Activated CD4-positive, alpha-beta T cell treated with anti-CD3 and anti-CD28 coated beads, Interleukin-2, amount 10 ng/mL, durations not matched to agents 7 days and 5 days (primary cell): ENCODE data around the gene SHC1. TPM values are rescaled to one million over a fixed set of nuclear protein-coding genes. Genes with fewer than 3 reads are reported as not detected.
A peak's percentile ranks its signal among the peaks of the same experiment; 100 is the strongest.

Source experiments
- CTCF ChIA-PET: fragments of 350-600 bp; sonication (Branson Sonifier 250); formaldehyde crosslinking; loops from one replicate; lab custom pipeline; 2021; ENCODE audit warnings: antibody characterized with exemption; lab: Charles Lee
- POLR2A ChIA-PET: fragments of 350-600 bp; sonication (Branson Sonifier 250); formaldehyde crosslinking; loops from one replicate; lab custom pipeline; 2021; ENCODE audit warnings: antibody characterized with exemption; lab: Charles Lee
- DNase-seq: peaks from one replicate; pipeline ENCODE4 v3.0.0-alpha.2; 2020
- H3K27ac Mint-ChIP-seq: one replicate; pipeline ENCODE4 v1.8.0; 2021; ENCODE audit warnings: mild to moderate bottlenecking, moderate library complexity, mixed read lengths
- H3K27me3 Mint-ChIP-seq: one replicate; pipeline ENCODE4 v1.8.0; 2021; ENCODE audit warnings: mixed read lengths
- H3K36me3 Mint-ChIP-seq: one replicate; pipeline ENCODE4 v1.8.0; 2021; ENCODE audit warnings: low read depth, mixed read lengths
- H3K4me1 Mint-ChIP-seq: one replicate; pipeline ENCODE4 v1.8.0; 2021; ENCODE audit warnings: mixed read lengths
- H3K4me3 Mint-ChIP-seq: one replicate; pipeline ENCODE4 v1.8.0; 2021; ENCODE audit warnings: mild to moderate bottlenecking, moderate library complexity, mixed read lengths
- H3K9me3 Mint-ChIP-seq: one replicate; pipeline ENCODE4 v1.8.0; 2021; ENCODE audit warnings: mixed read lengths
- total RNA-seq, 2 experiments: library from RNA; stranded (reverse); gene quantifications; one replicate each; pipeline ENCODE4 v1.2.3, GENCODE V29; 2021

The SHC1 gene
- total RNA-seq, 2 experiments from 2014 or later: 75.1 to 104 TPM

- no peak overlapping the region for H3K4me3 Mint-ChIP-seq
- H3K36me3 Mint-ChIP-seq: peaks cover 33% of the 10 kb centered on the region
- DNase-seq: peak; percentile 97
- ChIA-PET POLR2A (interaction anchor here (0.5 to 1.6 kb wide), 3 partner anchors 13 to 20 kb away, joined by 3 to 6 read pairs (median 5); partner anchors contain the start of gene PYGO2), CTCF (interaction anchor here (1.2 to 6.4 kb wide), 5 partner anchors 8 to 110 kb away, joined by 3 to 26 read pairs (median 9); partner anchors contain the start of genes FLAD1, PBXIP1 and PYGO2)
- H3K9me3 Mint-ChIP-seq: no peaks in the 10 kb centered on the region
- H3K4me1 Mint-ChIP-seq: peaks cover 39% of the 10 kb centered on the region
- H3K27me3 Mint-ChIP-seq: no peaks in the 10 kb centered on the region
- H3K27ac Mint-ChIP-seq: no peak overlapping the region
Measured at GRCh38 chr1:154974808-154975408, 4.4 kb upstream of the SHC1 start.

GRCh38 chr1:154974102-154974807 lies 3.7 kb upstream of the SHC1 start, which contains the start of gene CKS1B:
Gene CKS1B, plus strand, starts transcription at chr1:154974681. Its CDS starts 65 bp downstream, at chr1:154974746.
- Mint-ChIP-seq H3K4me3 (no peak within 1 kb of the TSS), H3K27ac (no peak within 1 kb of the TSS), H3K4me1 (peaks cover 40% of the 10 kb centered on the region), H3K9me3 (no peaks in the 10 kb centered on the region), H3K27me3 (no peaks in the 10 kb centered on the region), H3K36me3 (peaks cover 33% of the 10 kb centered on the region)
- DNase-seq: peak; percentile 98
- ChIA-PET POLR2A (interaction anchor here (0.6 to 1.6 kb wide), 4 partner anchors 13 to 375 kb away, joined by 3 to 6 read pairs (median 4); partner anchors contain the start of gene PYGO2), CTCF (interaction anchor here (0.8 to 6.4 kb wide), 15 partner anchors 9 to 247 kb away, joined by 3 to 26 read pairs (median 5); partner anchors contain the start of genes FLAD1, KRTCAP2, PBXIP1 and PMVK)

- peak; percentile 96 for DNase-seq
- Mint-ChIP-seq H3K9me3 (no peaks in the 10 kb centered on the region), H3K4me1 (peaks cover 42% of the 10 kb centered on the region), H3K36me3 (peaks cover 32% of the 10 kb centered on the region), H3K27me3 (no peaks in the 10 kb centered on the region), H3K27ac (no peak overlapping the region), H3K4me3 (no peak overlapping the region)
- ChIA-PET CTCF (interaction anchor here (0.8 to 6.4 kb wide), 15 partner anchors 10 to 248 kb away, joined by 3 to 26 read pairs (median 5); partner anchors contain the start of genes FLAD1, KRTCAP2, PBXIP1 and PMVK), POLR2A (interaction anchor here (0.6 to 1.6 kb wide), 4 partner anchors 12 to 374 kb away, joined by 3 to 6 read pairs (median 4); partner anchors contain the start of gene PYGO2)
Measured at GRCh38 chr1:154973344-154974101, 3.0 kb upstream of the SHC1 start.

- no peak for DNase-seq
- Mint-ChIP-seq H3K9me3 (no peaks in the 10 kb centered on the region), H3K27ac (no peak overlapping the region), H3K27me3 (no peaks in the 10 kb centered on the region), H3K36me3 (peaks cover 32% of the 10 kb centered on the region), H3K4me1 (peaks cover 43% of the 10 kb centered on the region), H3K4me3 (no peak overlapping the region)
- ChIA-PET POLR2A (interaction anchor here (1.6 kb wide), 1 partner anchor 22 kb away, joined by 6 read pairs; no protein-coding TSS in a partner anchor), CTCF (interaction anchor here (0.6 to 6.4 kb wide), 11 partner anchors 11 to 89 kb away, joined by 3 to 26 read pairs (median 5); partner anchors contain the start of genes FLAD1, PBXIP1, PMVK and PYGO2)
Measured at GRCh38 chr1:154972517-154973343, 2.2 kb upstream of the SHC1 start.

GRCh38 chr1:154972213-154972516 lies 1.6 kb upstream of the SHC1 start:
- Mint-ChIP-seq H3K9me3 (no peaks in the 10 kb centered on the region), H3K27ac (no peak overlapping the region), H3K27me3 (no peaks in the 10 kb centered on the region), H3K4me1 (peaks cover 48% of the 10 kb centered on the region), H3K36me3 (peaks cover 33% of the 10 kb centered on the region), H3K4me3 (no peak overlapping the region)
- ChIA-PET CTCF (interaction anchor here (0.6 to 6.4 kb wide), 7 partner anchors 11 to 38 kb away, joined by 3 to 26 read pairs (median 7); partner anchors contain the start of genes FLAD1, LENEP, PMVK and PYGO2), POLR2A (no interaction called here)
- no peak for DNase-seq

- no peak for DNase-seq
- Mint-ChIP-seq H3K27me3 (no peaks in the 10 kb centered on the region), H3K4me3 (peak overlapping the region; percentile 25), H3K36me3 (peaks cover 32% of the 10 kb centered on the region), H3K9me3 (no peaks in the 10 kb centered on the region), H3K4me1 (peaks cover 51% of the 10 kb centered on the region), H3K27ac (peak overlapping the region; percentile 63)
- POLR2A ChIA-PET: no interaction called here
- CTCF ChIA-PET: interaction anchor here (0.6 to 6.4 kb wide), 11 partner anchors 10 to 201 kb away, joined by 3 to 26 read pairs (median 7); partner anchors contain the start of genes FLAD1, KRTCAP2, LENEP and PMVK
Measured at GRCh38 chr1:154971341-154971998, 923 bp upstream of the SHC1 start.

GRCh38 chr1:154969860-154970452 lies 591 bp downstream of the SHC1 start:
- Mint-ChIP-seq H3K27me3 (no peaks in the 10 kb centered on the region), H3K9me3 (no peaks in the 10 kb centered on the region)

GRCh38 chr1:154969246-154969645 lies 1.3 kb downstream of the SHC1 start:
- H3K4me1 Mint-ChIP-seq: peaks cover 53% of the 10 kb centered on the region
- no peaks in the 10 kb centered on the region for H3K27me3 Mint-ChIP-seq
- no peak overlapping the region for H3K4me3 Mint-ChIP-seq
- CTCF ChIA-PET: interaction anchor here (0.8 to 6.4 kb wide), 5 partner anchors 8 to 33 kb away, joined by 3 to 26 read pairs (median 10); partner anchors contain the start of genes FLAD1, PBXIP1, PMVK and PYGO2
- H3K27ac Mint-ChIP-seq: peak overlapping the region; percentile 72
- DNase-seq: no peak
- peaks cover 38% of the 10 kb centered on the region for H3K36me3 Mint-ChIP-seq
- POLR2A ChIA-PET: interaction anchor here (1.0 kb wide), 1 partner anchor 14 kb away, joined by 3 read pairs; the partner anchor contains the start of gene FLAD1
- H3K9me3 Mint-ChIP-seq: no peaks in the 10 kb centered on the region

More at GRCh38 chr1:154969860-154970452, 591 bp downstream of the SHC1 start:
- peaks cover 34% of the 10 kb centered on the region for H3K36me3 Mint-ChIP-seq
- no peak overlapping the region for H3K4me3 Mint-ChIP-seq
- no peak overlapping the region for H3K27ac Mint-ChIP-seq
- CTCF ChIA-PET: interaction anchor here (1.0 to 6.4 kb wide), 6 partner anchors 9 to 202 kb away, joined by 3 to 26 read pairs (median 8); partner anchors contain the start of genes FLAD1, KRTCAP2, PBXIP1 and PYGO2
- H3K4me1 Mint-ChIP-seq: peaks cover 51% of the 10 kb centered on the region
- DNase-seq: no peak
- POLR2A ChIA-PET: interaction anchor here (1.0 kb wide), 1 partner anchor 13 kb away, joined by 3 read pairs; the partner anchor contains the start of gene FLAD1

GRCh38 chr1:154968731-154969130 lies 1.8 kb downstream of the SHC1 start:
- Mint-ChIP-seq H3K36me3 (peaks cover 41% of the 10 kb centered on the region), H3K27me3 (no peaks in the 10 kb centered on the region), H3K27ac (peak overlapping the region; percentile 72), H3K9me3 (no peaks in the 10 kb centered on the region), H3K4me1 (peaks cover 56% of the 10 kb centered on the region), H3K4me3 (no peak overlapping the region)
- DNase-seq: no peak
- ChIA-PET POLR2A (interaction anchor here (1.0 kb wide), 1 partner anchor 14 kb away, joined by 3 read pairs; the partner anchor contains the start of gene FLAD1), CTCF (interaction anchor here (0.8 to 2.7 kb wide), 3 partner anchors 31 to 49 kb away, joined by 3 to 10 read pairs (median 4); partner anchors contain the start of gene PMVK)

GRCh38 chr1:154967331-154967950 lies 3.1 kb downstream of the SHC1 start:
- Mint-ChIP-seq H3K4me1 (peaks cover 60% of the 10 kb centered on the region), H3K9me3 (no peaks in the 10 kb centered on the region), H3K4me3 (no peak overlapping the region), H3K27ac (peak overlapping the region; percentile 13), H3K36me3 (peaks cover 44% of the 10 kb centered on the region), H3K27me3 (no peaks in the 10 kb centered on the region)
- no peak for DNase-seq
- CTCF ChIA-PET: interaction anchor here (1.4 kb wide), 1 partner anchor 50 kb away, joined by 4 read pairs; no protein-coding TSS in a partner anchor
- POLR2A ChIA-PET: no interaction called here
